ENCODE data around the gene CRIM1.

GRCh38 chr2:36455788-36456187, 100.2 kb downstream of the CRIM1 start:
- TF ChIP-seq CTCF (IDR thresholded peaks at IDR 0.05) (no peak), POLR2A (IDR thresholded peaks at IDR 0.05) (no peak)

Measured in suprapubic skin (tissue), 3 donors.